OCI-LY7 (cell line): ENCODE results near the gene ROR2.

Source experiments
- CTCF ChIP-seq: fragments of 200-600 bp; sonication (generic); conservative IDR thresholded peaks from 2 replicates; pipeline ENCODE4 v1.5.1; 2014; ENCODE audit warnings: mild to moderate bottlenecking, antibody characterized with exemption, low read length, moderate library complexity, mixed read lengths
- EZH2phosphoT487 ChIP-seq: fragments of 200-600 bp; sonication (generic); IDR thresholded peaks from 2 replicates; pipeline ENCODE4 v1.6.1; 2018; ENCODE audit warnings: low read depth, borderline replicate concordance, mild to moderate bottlenecking, mixed run types, antibody characterized with exemption, low read length, moderate library complexity, mixed read lengths

GRCh38 chr9:91746904-91747303, 203.1 kb downstream of the ROR2 start:
- TF ChIP-seq CTCF (no peak), EZH2phosphoT487 (no peak)
